ENCODE data around the gene SOX30. TPM values are rescaled to one million over a fixed set of nuclear protein-coding genes. Genes with fewer than 3 reads are reported as not detected.

Gene SOX30
- polyA plus RNA-seq, 2 donors: 0.04 to 0.05 TPM

GRCh38 chr5:157598350-157598936, 53.8 kb downstream of the SOX30 start:
- Histone ChIP-seq H3K27ac (ENCODE audit: low read depth in 2 of 2, low read length in 1 of 2) (no peak overlapping the region), H3K4me1 (ENCODE audit: control insufficient read depth in 2 of 2, insufficient read depth in 2 of 2, low read length in 1 of 2) (peaks cover 0 to 2% of the 10 kb centered on the region in 2 donors)
- 67 to 73% methylated on average over 2 of the region's 2 CpGs for WGBS, 2 donors

DNA sequence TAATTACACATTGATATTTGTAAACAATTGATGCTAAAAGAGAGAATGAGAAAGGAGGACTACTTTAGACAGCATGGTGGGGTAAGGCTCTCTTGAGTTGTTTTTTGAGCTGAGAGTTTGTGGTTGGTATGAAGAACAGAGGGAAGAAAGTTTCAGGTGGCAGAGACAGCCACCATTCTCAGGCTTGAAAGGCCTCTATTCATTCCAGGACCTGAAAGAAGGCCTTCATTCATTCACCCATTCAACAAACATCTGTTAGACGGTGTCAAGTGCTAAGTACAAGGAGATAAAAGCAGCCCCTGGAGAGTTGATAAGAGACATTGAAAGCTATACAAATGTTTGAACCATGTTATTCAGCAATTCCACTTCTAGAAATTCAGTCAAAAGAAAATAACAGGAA, 55.0 kb downstream of the SOX30 start:
- no peaks in the 10 kb centered on the region for H3K9me3 ChIP-seq (ENCODE audit: control insufficient read depth in 2 of 2, insufficient read depth in 1 of 2, low read depth in 1 of 2, low read length in 1 of 2)
- H3K36me3 ChIP-seq (ENCODE audit: control insufficient read depth in 2 of 2, insufficient read depth in 2 of 2, low read length in 1 of 2): no peaks in the 10 kb centered on the region
- H3K27ac ChIP-seq (ENCODE audit: low read depth in 2 of 2, low read length in 1 of 2): no peak overlapping the region
- no peaks in the 10 kb centered on the region for H3K27me3 ChIP-seq (ENCODE audit: control insufficient read depth in 1 of 2, insufficient read depth in 2 of 2, low read length in 2 of 2)
- 57 to 79% methylated on average over 1 of the region's 1 CpG for whole genome bisulfite sequencing, 2 donors
- H3K4me1 ChIP-seq (ENCODE audit: control insufficient read depth in 2 of 2, insufficient read depth in 2 of 2, low read length in 1 of 2): no peaks in the 10 kb centered on the region
- H3K4me3 ChIP-seq (ENCODE audit: low read depth in 1 of 2, low read length in 2 of 2): no peak overlapping the region

More at GRCh38 chr5:157598350-157598936, 53.8 kb downstream of the SOX30 start:
- Histone ChIP-seq H3K9me3 (ENCODE audit: control insufficient read depth in 2 of 2, insufficient read depth in 1 of 2, low read depth in 1 of 2, low read length in 1 of 2) (no peaks in the 10 kb centered on the region), H3K36me3 (ENCODE audit: control insufficient read depth in 2 of 2, insufficient read depth in 2 of 2, low read length in 1 of 2) (no peaks in the 10 kb centered on the region), H3K4me3 (ENCODE audit: low read depth in 1 of 2, low read length in 2 of 2) (no peak overlapping the region), H3K27me3 (ENCODE audit: control insufficient read depth in 1 of 2, insufficient read depth in 2 of 2, low read length in 2 of 2) (no peaks in the 10 kb centered on the region)

DNA sequence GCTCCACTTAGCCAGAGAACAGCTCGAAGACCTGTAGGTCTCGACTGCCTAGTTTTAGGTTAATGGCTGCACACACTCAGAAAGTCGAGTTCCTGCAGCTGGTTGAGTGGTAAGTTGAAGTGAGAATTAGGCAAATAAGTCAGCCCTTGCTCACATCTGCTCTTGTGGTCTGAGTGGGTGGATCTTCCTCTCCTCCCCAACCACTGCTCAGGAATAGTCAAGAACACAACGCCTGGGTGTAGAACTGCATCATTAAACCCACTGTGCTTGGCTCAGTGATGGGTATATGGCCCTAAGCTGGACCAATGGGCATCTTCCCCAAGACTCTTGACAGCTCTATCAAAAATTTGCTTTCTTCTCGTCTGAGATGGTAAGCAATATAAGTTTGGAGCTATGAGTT, 55.8 kb downstream of the SOX30 start:
- 74 to 76% methylated on average over 5 of the region's 5 CpGs for WGBS, 2 donors
- Histone ChIP-seq H3K4me1 (ENCODE audit: control insufficient read depth in 2 of 2, insufficient read depth in 2 of 2, low read length in 1 of 2) (no peaks in the 10 kb centered on the region), H3K27me3 (ENCODE audit: control insufficient read depth in 1 of 2, insufficient read depth in 2 of 2, low read length in 2 of 2) (no peaks in the 10 kb centered on the region), H3K9me3 (ENCODE audit: control insufficient read depth in 2 of 2, insufficient read depth in 1 of 2, low read depth in 1 of 2, low read length in 1 of 2) (no peaks in the 10 kb centered on the region), H3K27ac (ENCODE audit: low read depth in 2 of 2, low read length in 1 of 2) (no peak overlapping the region), H3K36me3 (ENCODE audit: control insufficient read depth in 2 of 2, insufficient read depth in 2 of 2, low read length in 1 of 2) (no peaks in the 10 kb centered on the region), H3K4me3 (ENCODE audit: low read depth in 1 of 2, low read length in 2 of 2) (no peak overlapping the region)

DNA sequence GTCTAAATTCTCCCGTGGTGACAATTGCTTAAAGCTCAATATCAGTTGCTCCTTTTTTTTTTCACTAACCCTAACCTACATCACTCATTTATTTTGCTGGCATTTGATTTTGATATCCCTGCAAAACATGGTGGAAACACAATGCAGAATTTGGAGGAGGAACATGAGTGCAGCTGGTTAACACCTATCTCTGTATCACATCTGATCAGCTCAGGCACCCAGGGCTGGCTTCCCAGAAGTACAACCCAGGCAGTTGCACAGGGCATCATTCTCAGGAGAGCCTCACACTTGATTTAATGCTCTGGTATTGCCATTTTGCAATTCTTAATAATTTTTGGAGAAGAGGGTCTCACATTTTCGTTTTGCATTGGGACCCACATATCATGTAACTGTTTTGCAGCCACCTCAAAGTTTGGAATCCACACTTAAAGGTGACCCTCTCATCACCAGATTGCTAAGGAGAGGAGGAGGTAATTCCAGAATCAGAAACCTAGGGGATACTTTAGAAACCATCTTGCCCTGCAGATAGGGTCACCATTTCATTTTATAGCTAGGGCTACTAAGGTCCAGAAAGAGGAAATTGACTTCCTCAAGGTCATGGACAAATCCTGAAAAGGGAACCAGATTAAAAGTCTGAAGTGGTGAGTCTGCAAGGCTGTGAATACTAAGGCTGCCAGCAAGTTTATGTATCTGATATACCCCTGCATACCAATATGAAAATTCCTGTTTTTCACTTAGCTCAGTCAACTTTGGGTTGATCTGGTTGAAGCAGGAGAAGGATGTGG, 57.4 kb downstream of the SOX30 start:
- no peak overlapping the region for H3K27ac ChIP-seq (ENCODE audit: low read depth in 2 of 2, low read length in 1 of 2)
- 52 to 66% methylated on average over 2 of the region's 2 CpGs for WGBS, 2 donors
- H3K27me3 ChIP-seq (ENCODE audit: control insufficient read depth in 1 of 2, insufficient read depth in 2 of 2, low read length in 2 of 2): no peaks in the 10 kb centered on the region

DNA sequence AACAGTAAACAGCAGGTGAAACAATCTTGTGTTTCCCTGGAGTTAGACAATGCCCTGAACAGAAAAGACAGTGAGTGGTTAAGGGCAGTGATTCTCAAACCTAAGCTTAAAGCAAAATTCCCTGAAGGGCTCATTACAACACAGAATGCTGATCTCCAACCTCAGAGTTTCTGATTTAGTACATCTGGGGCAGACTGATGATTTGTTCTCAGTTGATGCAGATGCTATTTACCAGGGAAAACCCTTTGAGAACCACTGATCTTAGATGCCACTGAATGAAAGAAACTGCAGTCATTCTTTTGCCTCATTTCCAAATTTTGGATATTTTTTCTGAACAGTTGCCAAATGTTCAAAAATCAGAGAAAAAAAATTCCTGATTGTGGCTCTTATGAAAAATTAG, 58.0 kb downstream of the SOX30 start:
- Histone ChIP-seq H3K36me3 (ENCODE audit: control insufficient read depth in 2 of 2, insufficient read depth in 2 of 2, low read length in 1 of 2) (no peaks in the 10 kb centered on the region), H3K4me3 (ENCODE audit: low read depth in 1 of 2, low read length in 2 of 2) (no peak overlapping the region), H3K9me3 (ENCODE audit: control insufficient read depth in 2 of 2, insufficient read depth in 1 of 2, low read depth in 1 of 2, low read length in 1 of 2) (no peaks in the 10 kb centered on the region), H3K4me1 (ENCODE audit: control insufficient read depth in 2 of 2, insufficient read depth in 2 of 2, low read length in 1 of 2) (no peaks in the 10 kb centered on the region), H3K27ac (ENCODE audit: low read depth in 2 of 2, low read length in 1 of 2) (no peak overlapping the region), H3K27me3 (ENCODE audit: control insufficient read depth in 1 of 2, insufficient read depth in 2 of 2, low read length in 2 of 2) (no peaks in the 10 kb centered on the region)

More for the DNA sequence above, 57.4 kb downstream of the SOX30 start:
- H3K9me3 ChIP-seq (ENCODE audit: control insufficient read depth in 2 of 2, insufficient read depth in 1 of 2, low read depth in 1 of 2, low read length in 1 of 2): no peaks in the 10 kb centered on the region
- H3K4me3 ChIP-seq (ENCODE audit: low read depth in 1 of 2, low read length in 2 of 2): no peak overlapping the region
- H3K4me1 ChIP-seq (ENCODE audit: control insufficient read depth in 2 of 2, insufficient read depth in 2 of 2, low read length in 1 of 2): no peaks in the 10 kb centered on the region
- no peaks in the 10 kb centered on the region for H3K36me3 ChIP-seq (ENCODE audit: control insufficient read depth in 2 of 2, insufficient read depth in 2 of 2, low read length in 1 of 2)

- no peaks in the 10 kb centered on the region for H3K27me3 ChIP-seq (ENCODE audit: control insufficient read depth in 1 of 2, insufficient read depth in 2 of 2, low read length in 2 of 2)
- 80 to 82% methylated on average over 6 of the region's 6 CpGs for WGBS, 2 donors
- H3K9me3 ChIP-seq (ENCODE audit: control insufficient read depth in 2 of 2, insufficient read depth in 1 of 2, low read depth in 1 of 2, low read length in 1 of 2): no peaks in the 10 kb centered on the region
- H3K27ac ChIP-seq (ENCODE audit: low read depth in 2 of 2, low read length in 1 of 2): no peak overlapping the region
- H3K4me1 ChIP-seq (ENCODE audit: control insufficient read depth in 2 of 2, insufficient read depth in 2 of 2, low read length in 1 of 2): no peaks in the 10 kb centered on the region
- no peaks in the 10 kb centered on the region for H3K36me3 ChIP-seq (ENCODE audit: control insufficient read depth in 2 of 2, insufficient read depth in 2 of 2, low read length in 1 of 2)
- no peak overlapping the region for H3K4me3 ChIP-seq (ENCODE audit: low read depth in 1 of 2, low read length in 2 of 2)
Measured at GRCh38 chr5:157593052-157593757, 59.0 kb downstream of the SOX30 start.

DNA sequence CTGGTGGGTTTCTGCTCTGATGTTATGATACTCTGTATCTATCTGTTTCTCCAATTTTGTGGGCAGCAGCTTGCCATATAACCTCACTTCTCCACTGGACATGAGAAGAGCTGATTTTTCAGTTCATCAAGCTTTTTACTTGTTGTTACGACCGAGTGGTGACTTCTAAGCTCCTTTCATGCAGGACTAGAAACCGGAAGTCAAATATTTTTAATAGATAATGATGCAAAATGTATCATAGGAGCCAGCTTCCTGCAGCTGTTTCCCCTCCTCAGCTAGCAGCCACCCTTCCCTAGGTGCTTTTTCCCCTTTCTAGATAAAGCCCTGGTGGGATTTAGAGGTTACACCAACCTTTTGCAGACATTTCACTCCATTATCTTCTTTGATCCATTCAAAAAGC, 59.6 kb downstream of the SOX30 start:
- 47 to 49% methylated on average over 3 of the region's 3 CpGs for WGBS, 2 donors

DNA sequence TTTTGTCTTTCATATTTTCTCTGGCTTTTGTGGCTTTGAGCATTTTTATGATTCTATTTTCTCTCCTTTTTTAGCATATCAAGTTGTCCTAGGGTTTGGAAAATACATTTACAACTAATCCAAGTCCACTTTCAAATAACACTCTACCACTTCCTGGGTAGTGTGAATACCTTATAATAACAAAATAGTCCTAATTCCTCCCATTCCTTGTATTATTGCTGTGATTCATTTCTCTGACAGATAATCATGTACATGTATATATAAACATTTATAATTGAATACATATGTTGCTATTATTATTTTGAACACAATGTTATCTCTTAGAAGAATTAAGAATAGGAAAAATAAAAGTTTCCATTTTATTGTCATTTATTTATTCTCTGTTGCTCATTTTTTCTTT, 61.8 kb downstream of the SOX30 start:
- Histone ChIP-seq H3K36me3 (ENCODE audit: control insufficient read depth in 2 of 2, insufficient read depth in 2 of 2, low read length in 1 of 2) (no peaks in the 10 kb centered on the region), H3K4me3 (ENCODE audit: low read depth in 1 of 2, low read length in 2 of 2) (no peak overlapping the region), H3K27ac (ENCODE audit: low read depth in 2 of 2, low read length in 1 of 2) (no peak overlapping the region), H3K4me1 (ENCODE audit: control insufficient read depth in 2 of 2, insufficient read depth in 2 of 2, low read length in 1 of 2) (no peaks in the 10 kb centered on the region), H3K9me3 (ENCODE audit: control insufficient read depth in 2 of 2, insufficient read depth in 1 of 2, low read depth in 1 of 2, low read length in 1 of 2) (no peaks in the 10 kb centered on the region), H3K27me3 (ENCODE audit: control insufficient read depth in 1 of 2, insufficient read depth in 2 of 2, low read length in 2 of 2) (no peaks in the 10 kb centered on the region)

More for the DNA sequence above, 59.6 kb downstream of the SOX30 start:
- no peaks in the 10 kb centered on the region for H3K4me1 ChIP-seq (ENCODE audit: control insufficient read depth in 2 of 2, insufficient read depth in 2 of 2, low read length in 1 of 2)
- no peaks in the 10 kb centered on the region for H3K27me3 ChIP-seq (ENCODE audit: control insufficient read depth in 1 of 2, insufficient read depth in 2 of 2, low read length in 2 of 2)
- H3K4me3 ChIP-seq (ENCODE audit: low read depth in 1 of 2, low read length in 2 of 2): no peak overlapping the region
- H3K36me3 ChIP-seq (ENCODE audit: control insufficient read depth in 2 of 2, insufficient read depth in 2 of 2, low read length in 1 of 2): no peaks in the 10 kb centered on the region
- H3K9me3 ChIP-seq (ENCODE audit: control insufficient read depth in 2 of 2, insufficient read depth in 1 of 2, low read depth in 1 of 2, low read length in 1 of 2): no peaks in the 10 kb centered on the region
- H3K27ac ChIP-seq (ENCODE audit: low read depth in 2 of 2, low read length in 1 of 2): no peak overlapping the region

DNA sequence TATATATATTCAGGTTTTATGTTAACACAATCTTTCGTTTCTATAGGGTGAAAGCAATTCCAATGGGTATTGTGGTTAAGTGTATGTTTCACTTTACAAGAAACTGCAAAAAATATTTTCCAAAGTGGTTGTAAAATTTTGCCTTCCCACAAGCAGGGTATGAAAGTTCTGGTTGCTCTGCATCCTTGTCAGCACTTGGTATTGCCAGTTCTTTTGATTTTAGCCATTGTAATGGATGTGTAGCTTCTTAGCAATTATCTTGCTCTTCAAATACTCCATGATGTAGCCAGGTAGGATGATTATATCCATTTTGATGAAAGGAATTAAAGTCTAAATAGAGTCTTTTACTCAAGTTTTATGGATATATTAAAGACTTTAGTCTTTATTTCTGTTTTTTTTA, 67.6 kb downstream of the SOX30 start:
- no peaks in the 10 kb centered on the region for H3K36me3 ChIP-seq (ENCODE audit: control insufficient read depth in 2 of 2, insufficient read depth in 2 of 2, low read length in 1 of 2)
- H3K9me3 ChIP-seq (ENCODE audit: control insufficient read depth in 2 of 2, insufficient read depth in 1 of 2, low read depth in 1 of 2, low read length in 1 of 2): no peaks in the 10 kb centered on the region
- no peaks in the 10 kb centered on the region for H3K4me1 ChIP-seq (ENCODE audit: control insufficient read depth in 2 of 2, insufficient read depth in 2 of 2, low read length in 1 of 2)
- H3K4me3 ChIP-seq (ENCODE audit: low read depth in 1 of 2, low read length in 2 of 2): no peak overlapping the region
- 72 to 85% methylated on average over 1 of the region's 1 CpG for WGBS, 2 donors
- H3K27me3 ChIP-seq (ENCODE audit: control insufficient read depth in 1 of 2, insufficient read depth in 2 of 2, low read length in 2 of 2): no peaks in the 10 kb centered on the region
- H3K27ac ChIP-seq (ENCODE audit: low read depth in 2 of 2, low read length in 1 of 2): no peak overlapping the region
